Suprapubic skin (tissue), 4 donors: Measurements from ENCODE around the gene WDTC1. TPM values are rescaled to one million over a fixed set of nuclear protein-coding genes. Genes with fewer than 3 reads are reported as not detected.
"Not testable (repeated sequence)": the region's sequence is repeated elsewhere in the genome, so short reads cannot be mapped to it uniquely, and the experiment has no call there.

Source experiments
- DNase-seq, 2 donors: peaks; one replicate each; pipeline ENCODE4 v3.0.0-alpha.2; 2019; ENCODE audit warnings: low spot score in 2 of 2
- H3K27ac ChIP-seq: fragments of 200-600 bp; sonication (generic); one replicate; pipeline ENCODE4 v1.5.1; 2019
- H3K27me3 ChIP-seq: fragments of 200-600 bp; sonication (generic); one replicate; pipeline ENCODE4 v1.5.1; 2019
- H3K36me3 ChIP-seq: fragments of 200-600 bp; sonication (generic); one replicate; pipeline ENCODE4 v1.5.1; 2019
- H3K4me1 ChIP-seq: fragments of 200-600 bp; sonication (generic); one replicate; pipeline ENCODE4 v1.5.1; 2019
- H3K4me3 ChIP-seq: fragments of 200-600 bp; sonication (generic); one replicate; pipeline ENCODE4 v1.5.1; 2019; ENCODE audit warnings: mild to moderate bottlenecking
- H3K9me3 ChIP-seq: fragments of 200-600 bp; sonication (generic); one replicate; pipeline ENCODE4 v1.5.1; 2019
- EP300 ChIP-seq: sonication (generic); formaldehyde crosslinking; IDR thresholded peaks from one replicate; pipeline ENCODE4 v1.6.1; 2017; ENCODE audit warnings: antibody characterized with exemption
- POLR2A ChIP-seq, 2 donors: fragments of 450-650 bp; IDR thresholded peaks; one replicate each; pipeline ENCODE4 v1.6.1; 2017; ENCODE audit warnings: antibody characterized with exemption in 2 of 2, mild to moderate bottlenecking in 2 of 2, moderate library complexity in 2 of 2
- POLR2AphosphoS5 ChIP-seq, 3 donors: sonication (generic); formaldehyde crosslinking; IDR thresholded peaks; one replicate each; pipeline ENCODE4 v1.6.1; 2017; ENCODE audit warnings: antibody characterized with exemption in 3 of 3
- WGBS: methylation state at CpG from one replicate; pipeline ENCODE4 v1.1.5; 2018; 5-methylcytosine and 5-hydroxymethylcytosine counted together
- total RNA-seq, 4 donors: library from RNA; depleted of rRNA; stranded (reverse); fragments of >200 nt; gene quantifications; one replicate each; pipeline ENCODE4 v1.1.0, GENCODE V29; 2016
- TF ChIP-seq, protein P1 (sequence below), 2 donors: fragments of 200-600 bp in 1 of 2; fragments of 450-650 bp in 1 of 2; sonication (generic) in 1 of 2; IDR thresholded peaks; one replicate each; pipeline ENCODE4 v1.5.1; 2016 to 2019; ENCODE audit warnings: antibody characterized with exemption in 2 of 2, mild to moderate bottlenecking in 1 of 2, moderate library complexity in 1 of 2

WDTC1 gene
- total RNA-seq, 4 donors from 2014 or later, result 59.6 to 69.7 (median 64.5) TPM

DNA sequence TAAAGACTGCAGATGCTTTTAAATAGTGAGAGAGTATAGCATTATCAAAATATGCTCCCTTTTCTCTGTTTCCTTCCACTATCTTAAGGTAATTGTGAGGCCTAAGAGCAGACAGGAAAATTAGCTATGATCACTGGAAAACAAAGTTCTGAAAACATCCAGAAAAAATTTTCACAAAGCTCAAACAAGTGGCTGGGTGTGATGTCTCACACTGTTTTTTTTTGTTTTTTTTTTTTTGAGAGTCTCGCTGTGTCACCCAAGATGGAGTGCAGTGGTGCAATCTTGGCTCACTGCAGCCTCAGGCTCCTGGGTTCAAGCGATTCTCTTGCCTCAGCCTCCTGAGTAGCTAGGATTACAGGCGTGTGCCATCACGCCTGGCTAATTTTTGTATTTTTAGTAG is 7.2 kb downstream of the WDTC1 start:
- H3K27me3 ChIP-seq, result no peaks in the 10 kb centered on the region
- H3K4me3 ChIP-seq, result no peak overlapping the region
- 96% methylated on average over 4 of the region's 4 CpGs for WGBS
- H3K4me1 ChIP-seq, result no peaks in the 10 kb centered on the region
- no peaks in the 10 kb centered on the region for H3K9me3 ChIP-seq
- no peak for DNase-seq
- H3K27ac ChIP-seq, result no peak overlapping the region
- no peaks in the 10 kb centered on the region for H3K36me3 ChIP-seq
- TF ChIP-seq, protein P1, sequence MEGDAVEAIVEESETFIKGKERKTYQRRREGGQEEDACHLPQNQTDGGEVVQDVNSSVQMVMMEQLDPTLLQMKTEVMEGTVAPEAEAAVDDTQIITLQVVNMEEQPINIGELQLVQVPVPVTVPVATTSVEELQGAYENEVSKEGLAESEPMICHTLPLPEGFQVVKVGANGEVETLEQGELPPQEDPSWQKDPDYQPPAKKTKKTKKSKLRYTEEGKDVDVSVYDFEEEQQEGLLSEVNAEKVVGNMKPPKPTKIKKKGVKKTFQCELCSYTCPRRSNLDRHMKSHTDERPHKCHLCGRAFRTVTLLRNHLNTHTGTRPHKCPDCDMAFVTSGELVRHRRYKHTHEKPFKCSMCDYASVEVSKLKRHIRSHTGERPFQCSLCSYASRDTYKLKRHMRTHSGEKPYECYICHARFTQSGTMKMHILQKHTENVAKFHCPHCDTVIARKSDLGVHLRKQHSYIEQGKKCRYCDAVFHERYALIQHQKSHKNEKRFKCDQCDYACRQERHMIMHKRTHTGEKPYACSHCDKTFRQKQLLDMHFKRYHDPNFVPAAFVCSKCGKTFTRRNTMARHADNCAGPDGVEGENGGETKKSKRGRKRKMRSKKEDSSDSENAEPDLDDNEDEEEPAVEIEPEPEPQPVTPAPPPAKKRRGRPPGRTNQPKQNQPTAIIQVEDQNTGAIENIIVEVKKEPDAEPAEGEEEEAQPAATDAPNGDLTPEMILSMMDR (IDR thresholded peaks at IDR 0.05), result no peak
- TF ChIP-seq EP300, result no peak
- no peak for TF ChIP-seq POLR2AphosphoS5 (IDR thresholded peaks at IDR 0.05)
- no peak for TF ChIP-seq POLR2A (IDR thresholded peaks at IDR 0.05)

- not testable (repeated sequence) for H3K9me3 ChIP-seq, DNase-seq, H3K4me3 ChIP-seq, H3K27me3 ChIP-seq, H3K36me3 ChIP-seq, H3K27ac ChIP-seq, H3K4me1 ChIP-seq
- 90% methylated on average over 5 of the region's 5 CpGs for WGBS
Observed at GRCh38 chr1:27243665-27244064, 9.2 kb downstream of the WDTC1 start.

DNA sequence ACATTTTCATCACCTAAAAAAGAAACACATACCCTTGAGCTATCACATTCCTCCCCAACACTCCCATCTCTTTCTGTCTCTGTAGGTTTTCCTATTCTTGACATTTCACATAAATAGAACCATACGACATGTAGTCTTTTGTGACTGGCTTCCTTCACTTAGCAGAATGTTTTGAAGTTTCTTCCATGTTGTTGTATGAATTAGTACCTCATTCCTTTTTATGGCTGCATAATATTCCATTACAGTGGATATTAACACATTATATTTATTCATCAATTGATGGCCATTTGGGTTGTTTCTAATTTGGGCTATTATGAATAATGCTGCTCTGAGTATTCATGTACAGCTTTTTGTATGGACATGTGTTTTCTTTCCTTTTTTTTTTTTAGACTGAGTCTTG is 11.8 kb downstream of the WDTC1 start:
- no peak overlapping the region for H3K27ac ChIP-seq
- no peak for DNase-seq
- WGBS, result 91% methylated on average over 1 of the region's 1 CpG
- H3K4me1 ChIP-seq, result peaks cover 2% of the 10 kb centered on the region
- no peak overlapping the region for H3K4me3 ChIP-seq
- no peaks in the 10 kb centered on the region for H3K36me3 ChIP-seq
- no peaks in the 10 kb centered on the region for H3K9me3 ChIP-seq
- no peak for TF ChIP-seq POLR2AphosphoS5 (IDR thresholded peaks at IDR 0.05)
- TF ChIP-seq EP300, result no peak
- TF ChIP-seq, protein P1 (IDR thresholded peaks at IDR 0.05), result no peak
- TF ChIP-seq POLR2A (IDR thresholded peaks at IDR 0.05), result no peak
- H3K27me3 ChIP-seq, result no peaks in the 10 kb centered on the region

- no peaks in the 10 kb centered on the region for H3K4me1 ChIP-seq
- no peak overlapping the region for H3K27ac ChIP-seq
- TF ChIP-seq POLR2A (IDR thresholded peaks at IDR 0.05), result no peak
- no peak for TF ChIP-seq EP300
- no peak for TF ChIP-seq POLR2AphosphoS5 (IDR thresholded peaks at IDR 0.05)
- TF ChIP-seq, protein P1 (IDR thresholded peaks at IDR 0.05), result no peak
- no peak for DNase-seq
- WGBS, result 84% methylated on average over 3 of the region's 3 CpGs
- H3K4me3 ChIP-seq, result no peak overlapping the region
- no peaks in the 10 kb centered on the region for H3K27me3 ChIP-seq
- peaks cover 3% of the 10 kb centered on the region for H3K36me3 ChIP-seq
- H3K9me3 ChIP-seq, result no peaks in the 10 kb centered on the region
Observed at GRCh38 chr1:27253596-27253995, 19.2 kb downstream of the WDTC1 start.

DNA sequence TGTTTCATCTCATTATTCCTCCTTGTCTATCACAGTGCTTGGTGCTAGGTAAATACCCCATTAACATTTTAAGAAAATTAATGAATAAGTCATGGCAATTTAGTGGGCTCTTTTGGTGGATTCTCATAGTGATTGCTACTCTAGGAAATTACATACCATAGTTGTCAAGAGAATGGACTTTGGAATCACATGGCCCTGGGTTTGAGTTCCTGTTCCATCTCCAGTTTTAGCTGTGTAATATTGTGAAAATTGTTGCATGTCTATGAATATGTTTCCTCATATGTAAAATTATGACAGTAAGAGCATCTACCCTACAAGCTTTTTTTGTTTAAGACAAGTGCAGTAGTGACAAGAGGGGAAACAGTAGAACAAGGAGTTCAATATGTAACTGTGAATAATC is 20.7 kb downstream of the WDTC1 start:
- H3K4me3 ChIP-seq, result no peak overlapping the region
- DNase-seq, result no peak
- no peaks in the 10 kb centered on the region for H3K4me1 ChIP-seq
- no peak overlapping the region for H3K27ac ChIP-seq
- peaks cover 3% of the 10 kb centered on the region for H3K36me3 ChIP-seq
- H3K9me3 ChIP-seq, result no peaks in the 10 kb centered on the region
- TF ChIP-seq POLR2AphosphoS5 (IDR thresholded peaks at IDR 0.05) (no peak), EP300 (no peak), POLR2A (IDR thresholded peaks at IDR 0.05) (no peak)
- TF ChIP-seq, protein P1 (IDR thresholded peaks at IDR 0.05), result no peak
- no peaks in the 10 kb centered on the region for H3K27me3 ChIP-seq

DNA sequence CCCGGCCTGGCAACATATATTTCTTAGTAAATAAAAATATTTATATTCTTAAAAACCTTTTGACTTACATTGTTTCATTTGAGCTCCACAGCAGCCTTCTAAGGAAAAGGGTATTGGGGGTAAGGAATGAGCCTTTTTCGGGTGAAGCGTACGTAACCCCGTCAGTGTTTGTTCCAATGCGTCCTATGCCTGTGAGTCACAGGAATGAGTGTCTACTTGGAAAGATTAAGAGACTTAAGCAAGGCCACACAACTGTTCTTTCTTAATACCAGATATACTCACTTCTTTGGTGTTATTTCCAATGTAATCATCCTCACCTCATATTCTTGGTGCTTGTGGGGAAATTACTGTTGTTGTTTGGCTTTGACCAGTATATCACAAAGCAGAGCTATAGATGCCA is 22.7 kb downstream of the WDTC1 start:
- Histone ChIP-seq H3K9me3 (no peaks in the 10 kb centered on the region), H3K4me3 (no peak overlapping the region), H3K36me3 (peaks cover 10% of the 10 kb centered on the region), H3K4me1 (no peaks in the 10 kb centered on the region), H3K27me3 (no peaks in the 10 kb centered on the region), H3K27ac (no peak overlapping the region)
- WGBS, result 95% methylated on average over 6 of the region's 6 CpGs
- DNase-seq, result no peak
- TF ChIP-seq POLR2A (IDR thresholded peaks at IDR 0.05) (no peak), POLR2AphosphoS5 (IDR thresholded peaks at IDR 0.05) (no peak), EP300 (no peak)
- TF ChIP-seq, protein P1 (IDR thresholded peaks at IDR 0.05), result no peak
